Measurements from ENCODE around the gene PLCL2.
"Not testable (repeated sequence)": the region's sequence is repeated elsewhere in the genome, so short reads cannot be mapped to it uniquely, and the experiment has no call there.

DNA sequence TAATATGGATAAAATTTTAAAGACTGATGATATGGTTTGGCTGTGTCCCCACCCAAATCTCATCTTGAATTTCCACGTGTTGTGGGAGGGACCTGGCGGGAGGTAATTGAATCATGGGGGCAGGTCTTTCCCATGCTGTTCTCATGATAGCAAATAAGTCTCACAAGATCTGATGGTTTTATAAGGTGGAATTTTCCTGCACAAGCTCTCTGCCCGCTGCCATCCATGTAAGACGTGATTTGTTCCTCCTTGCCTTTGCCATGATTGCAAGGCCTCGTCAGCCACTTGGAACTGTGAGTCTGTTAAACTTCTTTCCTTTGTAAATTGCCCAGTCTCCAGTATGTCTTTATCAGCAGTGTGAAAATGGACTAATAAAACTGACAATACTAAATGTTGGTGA, 222.0 kb downstream of the PLCL2 start:
- TF ChIP-seq, protein P1, sequence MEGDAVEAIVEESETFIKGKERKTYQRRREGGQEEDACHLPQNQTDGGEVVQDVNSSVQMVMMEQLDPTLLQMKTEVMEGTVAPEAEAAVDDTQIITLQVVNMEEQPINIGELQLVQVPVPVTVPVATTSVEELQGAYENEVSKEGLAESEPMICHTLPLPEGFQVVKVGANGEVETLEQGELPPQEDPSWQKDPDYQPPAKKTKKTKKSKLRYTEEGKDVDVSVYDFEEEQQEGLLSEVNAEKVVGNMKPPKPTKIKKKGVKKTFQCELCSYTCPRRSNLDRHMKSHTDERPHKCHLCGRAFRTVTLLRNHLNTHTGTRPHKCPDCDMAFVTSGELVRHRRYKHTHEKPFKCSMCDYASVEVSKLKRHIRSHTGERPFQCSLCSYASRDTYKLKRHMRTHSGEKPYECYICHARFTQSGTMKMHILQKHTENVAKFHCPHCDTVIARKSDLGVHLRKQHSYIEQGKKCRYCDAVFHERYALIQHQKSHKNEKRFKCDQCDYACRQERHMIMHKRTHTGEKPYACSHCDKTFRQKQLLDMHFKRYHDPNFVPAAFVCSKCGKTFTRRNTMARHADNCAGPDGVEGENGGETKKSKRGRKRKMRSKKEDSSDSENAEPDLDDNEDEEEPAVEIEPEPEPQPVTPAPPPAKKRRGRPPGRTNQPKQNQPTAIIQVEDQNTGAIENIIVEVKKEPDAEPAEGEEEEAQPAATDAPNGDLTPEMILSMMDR (IDR thresholded peaks at IDR 0.05; ENCODE audit: low read length), result not testable (repeated sequence)
- not testable (repeated sequence) for TF ChIP-seq EZH2 (IDR thresholded peaks at IDR 0.05; ENCODE audit: borderline replicate concordance, low read length)

All from OCI-LY1 (cell line).